Measurements from ENCODE around the gene TM2D1.
"Not testable (repeated sequence)": the region's sequence is repeated elsewhere in the genome, so short reads cannot be mapped to it uniquely, and the experiment has no call there.

Gene TM2D1

DNA sequence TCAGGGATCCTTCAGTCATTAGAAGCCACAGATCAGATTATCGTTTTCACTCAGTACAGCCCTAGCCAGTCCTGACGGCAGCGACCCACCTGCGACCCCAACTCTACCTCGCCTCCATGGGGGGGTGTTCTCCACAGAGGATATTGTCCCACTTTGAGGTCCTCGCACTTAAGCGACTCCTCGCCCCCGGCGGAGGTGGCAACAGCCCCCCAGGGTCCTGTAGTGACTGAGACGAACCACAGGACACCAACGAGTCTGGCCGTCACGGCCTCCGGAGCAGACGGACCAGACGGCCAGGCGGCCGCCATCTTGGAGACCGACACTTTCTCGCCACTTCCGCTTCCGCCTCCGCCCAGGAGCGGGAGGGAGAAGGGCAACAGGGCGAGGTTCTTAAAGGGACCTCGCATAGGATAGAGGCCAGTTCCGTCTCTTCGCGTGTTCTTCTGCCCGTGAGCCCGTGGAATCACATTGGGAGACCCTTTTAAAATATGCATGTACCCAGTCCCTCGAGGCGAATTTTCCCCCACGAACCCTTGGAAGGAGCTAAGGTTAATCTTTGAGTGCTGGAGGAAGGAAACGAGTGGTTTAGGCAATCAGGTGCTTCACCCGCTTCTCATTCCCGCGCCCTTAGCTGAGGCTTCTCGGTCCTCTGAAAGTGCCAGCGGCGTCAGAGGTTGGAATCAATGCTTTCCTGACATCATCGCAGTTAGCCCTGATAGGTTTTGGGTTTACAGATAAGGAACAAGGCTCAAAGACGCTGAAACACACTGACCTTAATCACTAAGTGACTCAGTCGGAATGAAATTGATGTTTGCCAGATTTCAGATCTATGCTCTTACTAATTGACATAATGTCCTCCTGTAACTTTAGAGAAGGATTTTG, at the start of gene TM2D1:
Gene TM2D1 (minus strand): TSS at position 329 of the 882 bp plus-strand sequence. CDS start 21 bp downstream, at position 308.
- DNase-seq: peak; percentile 95

DNA sequence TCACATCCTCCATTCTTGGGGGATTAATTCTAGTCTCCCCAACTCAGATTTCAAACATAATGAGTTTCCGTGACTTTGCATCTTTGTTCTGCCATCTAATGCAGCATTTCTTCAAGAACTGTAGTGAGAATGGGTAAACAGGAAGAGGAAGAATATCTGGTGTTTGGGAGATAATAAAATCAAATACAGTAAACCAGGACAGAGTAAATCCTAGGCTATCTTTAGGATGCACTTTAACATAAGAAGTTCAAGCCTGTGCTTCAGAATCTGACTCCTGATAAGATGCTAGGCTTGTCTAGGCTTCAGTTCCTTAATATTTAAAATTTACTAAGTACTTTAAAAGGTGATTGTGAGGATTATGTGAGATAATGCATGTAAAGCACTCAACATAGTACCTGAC, 45.2 kb upstream of the TM2D1 start:
- no peak for DNase-seq

- DNase-seq: no peak
Observed at GRCh38 chr1:61757950-61758349, 33.0 kb upstream of the TM2D1 start.

DNA sequence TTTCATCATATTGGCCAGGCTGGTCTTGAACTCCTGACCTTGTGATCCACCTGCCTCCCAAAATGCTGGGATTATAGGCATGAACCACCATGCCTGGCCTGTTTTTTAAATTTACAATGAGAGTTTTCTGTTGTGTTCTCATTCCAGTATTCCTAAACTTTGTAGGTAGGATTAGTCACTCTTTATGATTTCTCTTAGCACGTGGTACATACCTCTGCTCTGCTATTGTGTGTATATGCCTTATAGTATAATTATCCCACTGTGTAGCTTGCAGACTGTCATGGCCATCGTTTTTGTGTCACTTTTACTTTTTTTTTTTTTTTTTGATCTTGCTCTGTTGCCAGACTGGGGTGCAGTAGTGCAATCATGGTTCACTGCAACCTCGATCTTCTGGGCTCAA, 31.8 kb upstream of the TM2D1 start:
- DNase-seq: no peak

- peak; percentile 75 for DNase-seq
Observed at GRCh38 chr1:61754545-61754944, 29.6 kb upstream of the TM2D1 start.

- DNase-seq: no peak
Observed at GRCh38 chr1:61753998-61754508, 29.1 kb upstream of the TM2D1 start.

GRCh38 chr1:61752921-61753389, 28.0 kb upstream of the TM2D1 start:
- DNase-seq: no peak

DNA sequence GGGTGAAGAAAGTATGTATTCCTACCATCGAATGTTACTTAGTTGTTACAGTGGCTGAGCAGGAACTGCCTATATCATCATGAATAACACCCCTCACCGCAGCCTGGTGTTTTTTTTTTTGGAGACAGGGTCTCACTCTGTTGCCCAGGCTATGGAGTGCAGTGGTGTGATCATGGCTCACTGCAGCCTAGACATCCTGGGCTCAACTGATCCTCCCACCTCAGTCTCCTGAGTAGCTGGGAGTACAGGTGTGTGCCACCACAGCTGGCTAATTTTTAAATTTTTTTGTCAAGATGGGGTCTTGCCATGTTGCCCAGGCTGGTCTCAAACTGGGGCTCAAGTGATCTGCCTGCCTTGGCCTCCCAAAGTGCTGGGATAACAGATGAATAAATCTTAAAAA, 24.6 kb upstream of the TM2D1 start:
- no peak for DNase-seq

GRCh38 chr1:61748566-61748965, 23.6 kb upstream of the TM2D1 start:
- DNase-seq: no peak

GRCh38 chr1:61746813-61747212, 21.9 kb upstream of the TM2D1 start:
- no peak for DNase-seq

DNA sequence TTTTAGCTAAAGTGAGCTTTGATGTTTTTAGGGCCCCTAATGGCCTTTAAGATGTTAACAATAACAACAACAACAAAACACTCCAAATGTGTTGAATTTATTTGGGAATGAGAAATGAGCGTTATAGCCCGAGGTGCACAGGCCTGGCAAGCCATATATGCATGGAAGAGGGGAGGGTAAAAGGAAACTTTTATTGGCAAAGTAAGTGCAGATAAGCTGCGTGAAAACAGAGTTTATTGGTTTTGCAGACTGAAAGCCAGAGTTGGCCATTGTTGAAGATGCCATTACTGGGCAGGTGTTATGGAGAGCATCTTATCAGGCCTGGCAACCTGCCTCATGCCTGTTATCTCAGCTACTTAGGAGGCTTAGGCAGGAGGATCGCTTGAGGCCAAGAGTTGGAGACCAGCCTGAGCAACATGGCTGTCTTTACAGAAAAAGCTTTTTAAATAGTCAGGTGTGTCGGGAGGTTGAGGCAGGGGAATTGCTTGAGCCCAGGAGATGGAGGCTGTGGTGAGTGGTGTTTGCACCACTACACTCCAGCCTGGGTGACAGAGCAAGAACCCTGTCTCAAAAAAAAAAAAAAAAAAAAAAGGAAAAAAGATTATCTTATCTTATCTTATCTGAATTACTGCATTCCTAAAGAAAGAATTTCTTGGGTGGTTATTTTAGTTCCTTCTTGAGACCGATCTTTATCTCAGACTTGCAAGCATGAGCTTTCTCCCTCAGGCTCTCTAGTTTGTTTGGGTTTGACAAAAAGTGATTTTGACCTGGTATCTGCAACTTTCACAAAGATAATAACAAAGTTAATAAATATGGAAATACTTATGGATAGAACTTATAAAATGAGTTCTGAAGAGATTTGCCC, 19.0 kb upstream of the TM2D1 start:
- peak; percentile 68 for DNase-seq

GRCh38 chr1:61743431-61743705, 18.4 kb upstream of the TM2D1 start:
- DNase-seq: no peak

- peak; percentile 87 for DNase-seq
Observed at GRCh38 chr1:61742620-61743430, 17.9 kb upstream of the TM2D1 start.

DNA sequence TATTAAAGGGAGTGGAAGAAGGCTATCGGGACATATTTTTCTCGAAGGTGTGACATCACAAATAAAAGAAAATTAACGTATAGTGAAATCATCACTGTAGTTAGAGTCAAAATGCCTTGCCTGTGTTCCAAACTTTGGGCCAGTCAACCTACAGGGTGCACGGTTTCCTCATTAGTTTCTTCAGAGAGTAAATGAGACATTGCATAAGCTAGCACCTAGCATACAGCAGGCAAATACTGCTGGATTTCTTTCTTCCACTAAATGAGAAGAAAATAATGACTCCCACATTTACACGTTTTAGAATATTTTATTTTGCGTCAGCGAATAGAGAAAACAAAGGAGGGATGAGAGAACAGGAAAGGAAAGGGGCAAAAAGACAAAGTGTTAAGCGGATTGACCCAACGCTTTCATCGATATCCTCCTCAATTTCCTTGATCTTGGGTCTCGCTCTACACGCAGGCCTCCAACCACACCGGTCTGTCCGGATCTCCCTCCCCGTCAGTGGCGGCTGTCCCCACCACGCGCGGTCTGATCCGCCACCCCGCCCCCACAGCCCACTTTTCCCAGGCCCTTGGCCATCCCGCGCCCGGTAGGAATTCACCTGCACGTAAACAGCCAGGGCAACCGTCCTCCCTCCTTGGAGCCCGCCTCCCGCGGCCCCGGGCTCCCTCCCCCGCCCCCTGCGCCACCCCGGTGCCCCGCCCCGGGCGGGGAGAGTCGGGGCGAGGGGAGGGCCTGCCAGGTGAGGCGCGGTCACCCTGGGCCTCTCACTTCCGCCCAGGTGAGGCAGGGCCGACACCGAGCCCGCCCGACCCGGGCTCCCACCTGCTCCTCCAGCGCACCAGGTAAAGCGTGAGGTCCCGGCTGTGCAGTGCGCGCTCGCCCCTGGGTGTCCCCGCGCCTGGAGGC, 17.0 kb upstream of the TM2D1 start, which contains the start of gene PATJ:
Gene PATJ (plus strand): TSS at position 770 of the 909 bp plus-strand sequence. CDS start 20,413 bp downstream, outside the sequence.
- DNase-seq: peak; percentile 95

GRCh38 chr1:61740751-61741700, 16.1 kb upstream of the TM2D1 start:
- no peak for DNase-seq

GRCh38 chr1:61732726-61733125, 7.8 kb upstream of the TM2D1 start:
- DNase-seq: no peak

- DNase-seq: not testable (repeated sequence)
Observed at GRCh38 chr1:61730679-61731078, 5.7 kb upstream of the TM2D1 start.

DNA sequence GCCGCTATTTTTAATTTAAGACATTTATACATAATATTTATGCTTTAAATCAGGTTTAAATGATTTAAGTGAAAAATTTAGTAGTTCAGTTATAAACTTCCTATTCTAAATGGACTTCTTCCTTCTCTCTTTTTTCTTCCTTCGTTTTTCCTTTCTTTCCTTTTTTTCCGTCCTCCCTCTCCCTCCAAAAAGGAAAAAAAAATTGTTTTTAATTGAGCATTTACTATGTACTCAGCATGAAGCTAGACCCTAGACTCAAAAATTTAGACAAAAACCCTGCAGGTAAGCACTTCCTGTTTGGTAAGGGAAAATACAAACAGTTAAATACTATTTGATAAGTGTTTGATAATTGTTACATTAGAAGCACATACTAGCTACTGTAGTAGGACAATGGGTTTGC, 2.6 kb upstream of the TM2D1 start:
- DNase-seq: no peak

- no peak for DNase-seq
Observed at GRCh38 chr1:61724506-61724812, 482 bp downstream of the TM2D1 start.

DNA sequence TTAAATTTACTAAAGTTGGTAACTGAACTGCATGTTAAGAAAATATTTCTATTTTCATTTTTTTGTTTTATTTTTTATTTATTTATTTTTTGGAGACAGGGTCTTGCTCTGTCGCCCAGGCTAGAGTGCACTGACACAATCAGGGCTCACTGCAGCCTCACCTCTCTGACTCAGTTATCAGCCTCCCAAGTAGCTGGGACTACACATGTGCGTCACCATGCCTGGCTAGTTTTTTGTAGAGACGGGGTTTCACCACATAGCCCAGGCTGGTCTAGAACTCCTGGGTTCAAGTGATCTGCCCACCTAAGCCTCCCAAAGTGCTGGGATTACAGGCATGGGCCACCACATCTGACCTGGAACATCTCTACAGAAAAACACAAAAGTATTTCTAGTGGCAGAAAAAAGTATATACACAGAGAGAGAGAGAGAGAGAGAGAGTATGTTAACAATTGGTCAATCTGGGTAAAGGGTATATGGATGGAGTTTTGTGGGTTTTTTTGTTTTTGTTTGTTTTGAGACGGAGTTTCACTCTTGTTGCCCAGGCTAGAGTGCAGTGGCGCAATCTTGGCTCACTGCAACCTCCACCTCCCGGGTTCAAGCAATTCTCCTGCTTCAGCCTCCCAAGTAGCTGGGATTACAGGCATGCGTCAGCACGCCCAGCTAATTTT, 5.8 kb downstream of the TM2D1 start:
- DNase-seq: not testable (repeated sequence)
